Hepatocyte (in vitro differentiated cells): ENCODE results near the gene DTHD1. TPM values are rescaled to one million over a fixed set of nuclear protein-coding genes. Genes with fewer than 3 reads are reported as not detected.

Experiments
- DNase-seq: peaks from one replicate; pipeline ENCODE4 v3.0.0-alpha.2; 2016; ENCODE audit warnings: low spot score
- H2AFZ ChIP-seq: fragments of 200-600 bp; sonication (generic); 2 replicates; pipeline ENCODE4 v1.6.0; 2016; ENCODE audit warnings: antibody characterized with exemption, mild to moderate bottlenecking
- H3K27ac ChIP-seq: fragments of 200-600 bp; sonication (generic); 2 replicates; pipeline ENCODE4 v1.5.1; 2016; ENCODE audit warnings: mild to moderate bottlenecking
- H3K27me3 ChIP-seq: fragments of 200-600 bp; sonication (generic); 2 replicates; pipeline ENCODE4 v1.6.1; 2016
- H3K36me3 ChIP-seq: fragments of 200-600 bp; sonication (generic); replicated peaks from 2 replicates; pipeline ENCODE4 v1.5.1; 2016; ENCODE audit warnings: low read depth; ENCODE audit not compliant: insufficient read depth
- H3K4me1 ChIP-seq: fragments of 200-600 bp; sonication (generic); 2 replicates; pipeline ENCODE4 v1.5.1; 2016; ENCODE audit warnings: mild to moderate bottlenecking, moderate library complexity; ENCODE audit not compliant: insufficient read depth
- H3K4me2 ChIP-seq: fragments of 200-600 bp; sonication (generic); 2 replicates; pipeline ENCODE4 v1.6.0; 2016
- H3K4me3 ChIP-seq: fragments of 200-600 bp; sonication (generic); 2 replicates; pipeline ENCODE4 v1.5.1; 2016; ENCODE audit warnings: mild to moderate bottlenecking
- H3K79me2 ChIP-seq: fragments of 200-600 bp; sonication (generic); 2 replicates; pipeline ENCODE4 v1.6.0; 2017; ENCODE audit warnings: mild to moderate bottlenecking
- H3K9me2 ChIP-seq: fragments of 200-600 bp; sonication (generic); replicated peaks from 2 replicates; pipeline ENCODE4 v1.6.0; 2017; ENCODE audit warnings: mild to moderate bottlenecking; ENCODE audit not compliant: insufficient read depth
- H3K9me3 ChIP-seq: fragments of 200-600 bp; sonication (generic); 2 replicates; pipeline ENCODE4 v1.5.1; 2016; ENCODE audit warnings: low read depth, mild to moderate bottlenecking
- H4K20me1 ChIP-seq: fragments of 200-600 bp; sonication (generic); 2 replicates; pipeline ENCODE4 v1.6.0; 2016; ENCODE audit warnings: mild to moderate bottlenecking; ENCODE audit not compliant: insufficient read depth, poor library complexity, severe bottlenecking
- EZH2 ChIP-seq: fragments of 200-600 bp; sonication (generic); IDR thresholded peaks from 2 replicates; pipeline ENCODE4 v1.6.1; 2016; ENCODE audit warnings: antibody characterized with exemption, mild to moderate bottlenecking, borderline replicate concordance
- EZH2phosphoT487 ChIP-seq: fragments of 200-600 bp; sonication (generic); IDR thresholded peaks from one replicate; pipeline ENCODE4 v1.6.1; 2018; ENCODE audit warnings: antibody characterized with exemption, mild to moderate bottlenecking, low read depth, moderate library complexity; ENCODE audit not compliant: unreplicated experiment, severe bottlenecking
- WGBS: methylation state at CpG from one replicate; pipeline ENCODE4 v1.1.6; 2016; ENCODE audit warnings: low lambda C conversion rate; ENCODE audit errors: missing lambda C conversion rate; 5-methylcytosine and 5-hydroxymethylcytosine counted together
- polyA plus RNA-seq: library from polyadenylated mRNA; unstranded; fragments of >200 nt; fragmentation: Nextera tagmentation; extraction: Ambion mirVana; gene quantifications from 2 replicates; pipeline ENCODE4 v1.2.1, GENCODE V29; 2016
- total RNA-seq: library from RNA; depleted of rRNA; stranded (reverse); fragments of >200 nt; gene quantifications from 2 replicates; pipeline ENCODE4 v1.2.3, GENCODE V29; 2014
- TF ChIP-seq, protein P1 (sequence below): fragments of 200-600 bp; sonication (generic); IDR thresholded peaks from 2 replicates; pipeline ENCODE4 v1.5.1; 2016; ENCODE audit warnings: antibody characterized with exemption, mild to moderate bottlenecking; ENCODE audit not compliant: poor library complexity

Gene DTHD1
- total and polyA plus RNA-seq, 2 experiments from 2014 or later = not detected

DNA sequence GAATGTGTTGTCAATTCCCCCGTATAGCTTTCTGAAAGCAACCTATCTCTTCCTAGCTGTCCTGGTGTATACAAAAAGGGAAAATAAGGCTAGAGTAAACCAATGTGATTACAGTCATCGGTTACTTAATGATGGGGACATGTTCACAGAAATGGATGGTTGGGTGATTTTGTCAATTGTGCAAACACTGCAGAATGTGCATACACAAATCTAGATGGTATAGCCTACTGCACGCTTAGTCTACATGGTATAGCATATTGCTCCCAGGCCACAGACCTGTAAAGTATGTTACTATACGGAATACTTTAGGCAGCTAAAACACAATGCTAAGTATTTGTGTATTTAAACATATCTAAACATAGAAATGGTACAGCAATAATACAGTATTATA, 5.1 kb downstream of the DTHD1 start:
- Histone ChIP-seq H2AFZ (no peak overlapping the region), H3K27me3 (no peaks in the 10 kb centered on the region), H3K9me2 (no peaks in the 10 kb centered on the region), H3K4me3 (no peak overlapping the region), H3K4me2 (no peak overlapping the region), H4K20me1 (no peaks in the 10 kb centered on the region), H3K9me3 (no peaks in the 10 kb centered on the region), H3K27ac (no peak overlapping the region), H3K4me1 (peaks cover 4% of the 10 kb centered on the region), H3K36me3 (no peaks in the 10 kb centered on the region), H3K79me2 (no peaks in the 10 kb centered on the region)
- no peak for TF ChIP-seq EZH2phosphoT487
- TF ChIP-seq, protein P1, sequence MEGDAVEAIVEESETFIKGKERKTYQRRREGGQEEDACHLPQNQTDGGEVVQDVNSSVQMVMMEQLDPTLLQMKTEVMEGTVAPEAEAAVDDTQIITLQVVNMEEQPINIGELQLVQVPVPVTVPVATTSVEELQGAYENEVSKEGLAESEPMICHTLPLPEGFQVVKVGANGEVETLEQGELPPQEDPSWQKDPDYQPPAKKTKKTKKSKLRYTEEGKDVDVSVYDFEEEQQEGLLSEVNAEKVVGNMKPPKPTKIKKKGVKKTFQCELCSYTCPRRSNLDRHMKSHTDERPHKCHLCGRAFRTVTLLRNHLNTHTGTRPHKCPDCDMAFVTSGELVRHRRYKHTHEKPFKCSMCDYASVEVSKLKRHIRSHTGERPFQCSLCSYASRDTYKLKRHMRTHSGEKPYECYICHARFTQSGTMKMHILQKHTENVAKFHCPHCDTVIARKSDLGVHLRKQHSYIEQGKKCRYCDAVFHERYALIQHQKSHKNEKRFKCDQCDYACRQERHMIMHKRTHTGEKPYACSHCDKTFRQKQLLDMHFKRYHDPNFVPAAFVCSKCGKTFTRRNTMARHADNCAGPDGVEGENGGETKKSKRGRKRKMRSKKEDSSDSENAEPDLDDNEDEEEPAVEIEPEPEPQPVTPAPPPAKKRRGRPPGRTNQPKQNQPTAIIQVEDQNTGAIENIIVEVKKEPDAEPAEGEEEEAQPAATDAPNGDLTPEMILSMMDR = no peak
- no peak for TF ChIP-seq EZH2
- DNase-seq = no peak
- 95% methylated on average over 4 of the region's 4 CpGs for WGBS

DNA sequence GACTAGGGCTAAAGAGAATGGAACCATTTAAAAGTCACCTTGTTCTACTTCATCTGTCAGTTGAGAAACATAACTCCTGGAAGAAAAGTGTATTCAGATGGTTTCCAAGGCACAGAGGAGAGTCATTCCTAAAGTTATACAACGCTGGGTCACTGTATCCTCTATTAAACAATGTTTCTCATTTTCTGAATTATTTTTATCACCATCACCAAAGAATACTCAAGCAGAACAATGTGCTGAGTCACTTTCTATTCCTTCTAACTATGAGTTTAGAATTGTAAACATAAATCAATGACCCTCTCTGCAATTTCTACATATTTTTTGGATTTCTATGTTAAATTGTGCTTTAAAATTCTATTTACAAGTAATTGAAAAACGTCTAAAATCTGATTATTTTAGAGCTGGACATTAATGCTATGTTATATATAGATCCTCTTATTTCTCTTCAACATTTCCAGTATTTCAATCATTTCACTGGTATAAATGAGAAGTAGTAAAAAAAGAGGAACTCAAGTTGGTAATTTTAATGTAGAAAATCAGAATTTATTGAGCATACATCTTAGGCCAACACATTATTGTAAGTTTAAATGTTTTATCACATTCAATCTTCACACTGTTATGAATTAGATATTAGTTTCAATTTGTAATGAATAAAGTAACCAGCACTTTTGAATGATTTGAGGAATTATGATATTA, 7.5 kb downstream of the DTHD1 start:
- TF ChIP-seq EZH2phosphoT487 = no peak
- no peak for TF ChIP-seq EZH2
- TF ChIP-seq, protein P1 = no peak
- Histone ChIP-seq H3K27ac (no peak overlapping the region), H3K4me3 (no peak overlapping the region), H3K27me3 (no peaks in the 10 kb centered on the region), H3K9me3 (no peaks in the 10 kb centered on the region), H3K36me3 (no peaks in the 10 kb centered on the region), H3K79me2 (no peaks in the 10 kb centered on the region), H2AFZ (no peak overlapping the region), H3K9me2 (no peaks in the 10 kb centered on the region), H3K4me2 (no peak overlapping the region), H3K4me1 (peaks cover 4% of the 10 kb centered on the region), H4K20me1 (no peaks in the 10 kb centered on the region)
- 78% methylated on average over 2 of the region's 2 CpGs for WGBS
- no peak for DNase-seq

- no peak overlapping the region for H3K27ac ChIP-seq
- H3K36me3 ChIP-seq = no peaks in the 10 kb centered on the region
- 60% methylated on average over 2 of the region's 2 CpGs for WGBS
Observed at GRCh38 chr4:36290641-36291040, 9.2 kb downstream of the DTHD1 start.

More at GRCh38 chr4:36290641-36291040, 9.2 kb downstream of the DTHD1 start:
- Histone ChIP-seq H3K4me2 (no peak overlapping the region), H3K9me2 (no peaks in the 10 kb centered on the region), H3K79me2 (no peaks in the 10 kb centered on the region), H3K9me3 (no peaks in the 10 kb centered on the region), H3K4me3 (no peak overlapping the region), H4K20me1 (no peaks in the 10 kb centered on the region), H3K27me3 (no peaks in the 10 kb centered on the region), H2AFZ (no peak overlapping the region), H3K4me1 (peaks cover 4% of the 10 kb centered on the region)
- DNase-seq = no peak
- TF ChIP-seq EZH2 (no peak), EZH2phosphoT487 (no peak)
- TF ChIP-seq, protein P1 = no peak
